Upper lobe of left lung (tissue), 4 donors: ENCODE data around the gene DNAH3.
"Not testable (repeated sequence)": the region's sequence is repeated elsewhere in the genome, so short reads cannot be mapped to it uniquely, and the experiment has no call there.

Source experiments
- CTCF ChIP-seq, 6 experiments: fragments of 450-650 bp in 4 of 6; fragments of 200-600 bp in 2 of 6; sonication (generic) in 2 of 6; IDR thresholded peaks; one replicate each; pipeline ENCODE4 v1.5.1; 2016 to 2019; ENCODE audit warnings: antibody characterized with exemption in 6 of 6
- EP300 ChIP-seq, 4 donors: sonication (generic); formaldehyde crosslinking; IDR thresholded peaks; one replicate each; pipeline ENCODE4 v1.5.1; 2017; ENCODE audit warnings: antibody characterized with exemption in 4 of 4, control low read depth in 2 of 4
- POLR2AphosphoS5 ChIP-seq, 2 donors: sonication (generic); formaldehyde crosslinking; IDR thresholded peaks; one replicate each; pipeline ENCODE4 v1.5.1; 2017; ENCODE audit warnings: antibody characterized with exemption in 2 of 2

GRCh38 chr16:20973201-20973600, 177.4 kb downstream of the DNAH3 start:
- TF ChIP-seq CTCF, POLR2AphosphoS5, EP300 (IDR thresholded peaks at IDR 0.05): not testable (repeated sequence)
